Stimulated activated CD4-positive, alpha-beta T cell treated with anti-CD3 and anti-CD28 coated beads, Interleukin-1b, Interleukin-23, amount 100 ng/mL, for 1 hour (primary cell): ENCODE measurements around the gene MEIG1.
"Not testable (repeated sequence)": the region's sequence is repeated elsewhere in the genome, so short reads cannot be mapped to it uniquely, and the experiment has no call there.

Source experiments
- DNase-seq, 2 donors: peaks; one replicate each; pipeline ENCODE4 v3.0.0-alpha.2; 2020; ENCODE audit warnings: low read depth in 2 of 2

Gene MEIG1

GRCh38 chr10:14954934-14955333 is 4.3 kb upstream of the MEIG1 start:
- no peak for DNase-seq

- no peak for DNase-seq
Observed at GRCh38 chr10:14958872-14959220, 342 bp upstream of the MEIG1 start.

GRCh38 chr10:14967897-14968296 is 8.7 kb downstream of the MEIG1 start:
- no peak for DNase-seq

- DNase-seq: peak in 1 of 2 donors; percentile 24
Observed at GRCh38 chr10:14971867-14972448, 12.8 kb downstream of the MEIG1 start.

GRCh38 chr10:14974153-14974998 is 15.2 kb downstream of the MEIG1 start:
- DNase-seq: not testable (repeated sequence)

- no peak for DNase-seq
Observed at GRCh38 chr10:14975672-14976273, 16.6 kb downstream of the MEIG1 start.

GRCh38 chr10:14982744-14983143 is 23.6 kb downstream of the MEIG1 start:
- DNase-seq: no peak

- not testable (repeated sequence) for DNase-seq
Observed at GRCh38 chr10:14989552-14989951, 30.4 kb downstream of the MEIG1 start.

GRCh38 chr10:14991035-14991749 is 32.0 kb downstream of the MEIG1 start:
- peak; percentile 9 to 48 for DNase-seq

GRCh38 chr10:14992336-14992735 is 33.1 kb downstream of the MEIG1 start:
- not testable (repeated sequence) for DNase-seq

GRCh38 chr10:14993500-14994455 is 34.6 kb downstream of the MEIG1 start:
- DNase-seq: not testable (repeated sequence)

GRCh38 chr10:14995964-14996565 is 36.9 kb downstream of the MEIG1 start:
- DNase-seq: no peak

- DNase-seq: not testable (repeated sequence)
Observed at GRCh38 chr10:15013530-15013929, 54.3 kb downstream of the MEIG1 start.

GRCh38 chr10:15015451-15015850 is 56.3 kb downstream of the MEIG1 start:
- no peak for DNase-seq

- DNase-seq: not testable (repeated sequence)
Observed at GRCh38 chr10:15020966-15021365, 61.8 kb downstream of the MEIG1 start.
